KOPT-K1 (cell line): ENCODE results near the gene C1QTNF9B.
"Not testable (repeated sequence)": the region's sequence is repeated elsewhere in the genome, so short reads cannot be mapped to it uniquely, and the experiment has no call there.

ENCODE experiments used
- H3K27ac ChIP-seq: fragments of 200-600 bp; sonication (generic); 2 replicates; pipeline ENCODE4 v1.5.1; 2016; ENCODE audit warnings: antibody characterized with exemption, mild to moderate bottlenecking, low read depth, low read length; ENCODE audit not compliant: poor library complexity, severe bottlenecking
- H3K36me3 ChIP-seq: fragments of 200-600 bp; sonication (generic); 2 replicates; pipeline ENCODE4 v1.5.1; 2017; ENCODE audit warnings: antibody characterized with exemption, mild to moderate bottlenecking, low read length, moderate library complexity; ENCODE audit not compliant: insufficient read depth
- H3K9me3 ChIP-seq: fragments of 200-600 bp; sonication (generic); 2 replicates; pipeline ENCODE4 v1.5.1; 2017; ENCODE audit warnings: antibody characterized with exemption, low read length, mild to moderate bottlenecking; ENCODE audit not compliant: insufficient read depth, poor library complexity, severe bottlenecking

C1QTNF9B gene

DNA sequence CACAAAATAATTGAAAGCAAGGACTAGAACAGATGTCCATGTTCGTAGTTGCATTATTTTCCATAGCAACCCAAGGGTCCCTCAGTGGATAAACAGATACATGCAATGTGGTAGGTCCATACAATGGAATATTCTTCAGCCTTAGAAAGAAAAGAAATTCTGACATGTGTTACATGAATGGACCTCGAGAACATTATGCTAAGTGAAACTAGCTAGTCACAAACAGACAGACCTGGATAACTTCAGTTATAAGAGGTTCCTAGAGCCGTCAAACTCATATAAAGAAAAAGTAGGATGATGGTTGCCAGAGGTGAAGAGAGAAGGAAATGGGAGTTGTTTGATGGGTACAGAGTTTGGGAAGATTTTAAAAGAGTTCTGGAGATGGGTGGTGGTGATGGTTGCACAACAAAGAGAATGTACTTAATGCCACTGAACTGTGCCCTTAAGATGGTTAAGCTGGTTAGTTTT lies at the start of gene C1QTNF9B:
Gene C1QTNF9B (minus strand): TSS at position 51 of the 468 bp plus-strand sequence.
- not testable (repeated sequence) for H3K27ac ChIP-seq, H3K9me3 ChIP-seq, H3K36me3 ChIP-seq

DNA sequence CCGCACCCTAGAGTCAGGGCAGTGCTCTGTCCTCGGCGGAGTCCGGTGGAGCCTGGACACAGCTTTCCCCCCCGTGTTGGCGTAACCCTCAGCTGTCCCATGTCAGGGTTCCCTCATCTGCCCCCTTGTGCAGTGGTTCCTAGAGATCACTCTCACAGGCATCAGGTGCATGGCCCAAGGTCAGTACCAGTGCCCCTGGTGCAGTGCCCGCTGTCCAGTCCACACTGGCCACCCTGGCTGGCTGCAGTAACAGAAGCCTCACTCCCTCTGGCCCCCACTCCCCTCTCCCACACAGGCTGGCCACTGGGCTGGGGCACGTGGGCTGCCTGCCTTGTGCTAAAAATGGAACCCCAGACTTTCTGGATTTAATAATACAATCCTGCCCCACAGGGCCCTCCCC lies 49.6 kb upstream of the C1QTNF9B start:
- Histone ChIP-seq H3K9me3 (no peaks in the 10 kb centered on the region), H3K27ac (no peak overlapping the region), H3K36me3 (no peaks in the 10 kb centered on the region)

DNA sequence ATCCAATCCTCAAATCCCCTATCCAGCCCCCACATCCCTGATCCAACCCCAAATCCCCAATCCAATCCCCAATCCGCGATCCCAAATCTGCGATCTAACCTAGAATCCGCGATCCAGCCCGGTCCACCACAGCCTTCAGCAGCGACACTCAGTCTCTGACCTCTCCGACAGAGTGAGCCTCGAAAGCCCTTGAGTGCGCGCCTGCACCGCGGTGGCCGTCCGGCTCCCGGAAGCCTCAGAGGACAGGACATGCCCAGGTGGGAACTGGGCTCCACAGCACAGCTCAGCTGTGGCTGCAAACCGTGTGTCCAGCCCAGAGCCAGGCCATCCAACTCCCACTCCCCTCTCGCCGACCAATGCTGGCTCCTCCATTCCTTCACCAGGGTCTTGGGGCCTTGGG lies 48.8 kb upstream of the C1QTNF9B start:
- Histone ChIP-seq H3K36me3 (no peaks in the 10 kb centered on the region), H3K9me3 (no peaks in the 10 kb centered on the region), H3K27ac (no peak overlapping the region)

GRCh38 chr13:23945612-23946011 lies 48.3 kb upstream of the C1QTNF9B start:
- no peaks in the 10 kb centered on the region for H3K9me3 ChIP-seq
- H3K27ac ChIP-seq: no peak overlapping the region
- H3K36me3 ChIP-seq: no peaks in the 10 kb centered on the region

DNA sequence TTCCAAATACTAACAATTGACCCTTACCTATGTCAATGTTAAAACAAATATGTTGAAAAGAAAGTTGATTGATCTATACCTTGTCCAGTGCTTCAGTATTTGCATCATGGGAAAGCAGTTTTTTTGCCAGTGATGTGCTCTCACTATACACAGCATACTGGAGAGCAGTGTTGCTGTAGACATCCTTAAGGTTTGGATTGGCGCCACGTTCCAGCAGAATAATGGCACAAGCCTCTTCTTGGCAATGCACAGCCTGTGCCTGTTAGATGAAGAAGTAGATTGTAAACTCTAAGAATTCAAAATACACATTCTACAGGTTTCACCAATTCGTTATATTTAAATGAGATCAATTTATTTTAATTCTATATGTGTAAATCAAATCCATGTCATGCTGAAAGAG lies 43.9 kb upstream of the C1QTNF9B start:
- Histone ChIP-seq H3K36me3 (no peaks in the 10 kb centered on the region), H3K27ac (no peak overlapping the region), H3K9me3 (peaks cover 14% of the 10 kb centered on the region)

DNA sequence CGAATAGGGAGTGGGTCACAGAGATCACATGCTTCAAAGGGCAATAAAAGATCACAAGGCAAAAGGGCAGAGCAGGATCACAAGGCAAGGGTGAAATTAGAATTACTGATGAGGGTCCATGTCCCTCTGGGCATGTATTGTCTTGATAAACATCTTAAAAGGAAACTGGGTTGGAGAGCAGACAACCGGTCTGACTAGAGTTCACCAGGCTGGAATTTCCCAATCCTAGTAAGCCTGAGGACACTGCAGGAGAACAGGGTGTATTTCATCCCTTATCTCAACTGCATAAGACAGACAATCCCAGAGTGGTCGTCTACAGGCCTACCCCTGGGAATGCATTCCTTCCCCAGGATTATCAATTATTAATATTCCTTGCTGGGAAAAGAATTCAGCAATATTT lies 42.4 kb upstream of the C1QTNF9B start:
- peaks cover 14% of the 10 kb centered on the region for H3K9me3 ChIP-seq
- H3K27ac ChIP-seq, H3K36me3 ChIP-seq: not testable (repeated sequence)

DNA sequence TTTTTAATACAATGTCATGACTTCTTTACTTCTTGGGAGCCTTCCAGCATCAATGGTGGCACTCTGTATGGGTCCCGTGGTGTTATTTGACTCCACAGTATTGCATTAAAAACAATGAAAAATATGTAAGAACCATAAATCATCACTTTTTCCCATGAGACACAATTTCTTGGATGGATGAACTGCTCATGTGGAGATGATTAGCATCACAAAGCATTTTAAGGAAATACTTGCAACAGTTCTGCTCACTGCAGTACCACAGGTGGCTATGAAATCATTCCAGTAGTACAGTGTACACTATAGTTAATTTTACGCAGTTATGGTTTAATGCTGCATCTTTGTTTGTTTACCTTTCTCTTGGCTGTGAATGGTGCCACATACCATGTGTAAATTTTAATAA lies 37.2 kb upstream of the C1QTNF9B start:
- Histone ChIP-seq H3K9me3 (peaks cover 14% of the 10 kb centered on the region), H3K36me3 (no peaks in the 10 kb centered on the region), H3K27ac (no peak overlapping the region)

DNA sequence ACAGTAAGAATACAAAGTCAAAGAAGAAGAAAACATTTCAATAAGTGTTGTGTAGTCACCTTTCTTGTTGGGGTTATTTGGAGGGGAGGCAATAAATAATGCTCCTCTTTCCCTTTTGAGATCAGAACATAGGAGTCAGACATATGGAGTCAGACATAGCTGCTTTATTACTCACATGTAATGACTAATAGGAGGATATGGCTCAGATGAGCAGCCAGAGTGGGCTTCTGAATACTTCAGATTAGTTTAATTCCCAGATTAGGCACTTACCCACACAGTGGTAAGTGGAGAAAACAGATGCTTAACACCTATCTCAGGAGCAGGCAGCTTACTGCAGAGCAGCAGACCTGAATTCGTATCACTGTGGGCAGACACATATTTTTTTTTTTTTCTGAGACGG lies 31.7 kb upstream of the C1QTNF9B start:
- H3K9me3 ChIP-seq: no peaks in the 10 kb centered on the region
- H3K27ac ChIP-seq: no peak overlapping the region
- no peaks in the 10 kb centered on the region for H3K36me3 ChIP-seq

GRCh38 chr13:23923031-23923430 lies 25.7 kb upstream of the C1QTNF9B start:
- Histone ChIP-seq H3K36me3 (no peaks in the 10 kb centered on the region), H3K9me3 (no peaks in the 10 kb centered on the region), H3K27ac (no peak overlapping the region)

DNA sequence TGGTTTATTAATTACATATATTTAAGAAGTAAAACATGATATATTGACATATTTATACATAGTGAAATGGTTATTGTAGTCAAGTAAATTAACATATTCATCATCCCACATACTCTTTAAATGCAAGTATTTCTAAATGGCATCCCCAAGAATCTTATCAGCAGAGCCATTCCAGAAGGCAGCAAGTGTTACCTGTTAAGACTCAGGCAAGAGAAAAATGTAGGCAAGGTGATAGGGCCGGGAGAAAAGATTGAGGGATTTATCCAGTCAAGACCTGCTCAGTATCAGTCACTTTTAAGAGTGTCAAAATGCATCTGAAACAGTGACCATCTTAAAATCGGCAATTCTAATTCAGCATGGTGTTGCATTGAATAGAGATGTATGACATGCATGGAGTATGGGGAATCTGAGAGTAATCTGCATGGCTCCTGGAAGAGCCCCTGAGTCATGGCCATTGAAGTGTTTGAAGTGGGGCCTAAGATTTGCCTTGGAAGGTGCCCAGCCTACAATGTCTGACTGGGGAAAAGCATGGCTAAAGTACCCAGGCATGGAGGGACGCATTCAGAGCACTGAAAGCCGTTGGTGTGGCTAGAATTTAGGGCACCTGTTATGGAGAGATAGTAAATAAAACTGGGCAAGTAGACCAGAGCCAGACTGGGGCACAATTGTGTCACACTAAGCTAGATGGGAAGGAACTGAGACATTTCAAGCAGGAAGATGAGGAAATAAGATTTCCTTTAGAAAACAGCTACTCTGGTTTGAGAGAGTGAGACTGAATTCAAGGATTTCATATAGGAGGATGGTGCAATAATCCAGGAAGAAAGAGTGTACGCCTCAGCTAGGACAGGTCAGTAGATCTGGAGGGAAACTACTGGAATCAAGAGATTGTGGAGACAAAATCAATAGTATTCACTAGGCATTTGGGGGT lies 25.0 kb upstream of the C1QTNF9B start:
- no peaks in the 10 kb centered on the region for H3K36me3 ChIP-seq
- no peak overlapping the region for H3K27ac ChIP-seq
- no peaks in the 10 kb centered on the region for H3K9me3 ChIP-seq

GRCh38 chr13:23921451-23921888 lies 24.2 kb upstream of the C1QTNF9B start:
- Histone ChIP-seq H3K9me3 (no peaks in the 10 kb centered on the region), H3K27ac (no peak overlapping the region)

GRCh38 chr13:23919006-23919405 lies 21.7 kb upstream of the C1QTNF9B start:
- H3K27ac ChIP-seq: no peak overlapping the region
- H3K36me3 ChIP-seq: no peaks in the 10 kb centered on the region
- no peaks in the 10 kb centered on the region for H3K9me3 ChIP-seq

More at GRCh38 chr13:23921451-23921888, 24.2 kb upstream of the C1QTNF9B start:
- H3K36me3 ChIP-seq: no peaks in the 10 kb centered on the region

GRCh38 chr13:23918208-23918607 lies 20.9 kb upstream of the C1QTNF9B start:
- no peaks in the 10 kb centered on the region for H3K9me3 ChIP-seq
- no peak overlapping the region for H3K27ac ChIP-seq
- H3K36me3 ChIP-seq: no peaks in the 10 kb centered on the region

GRCh38 chr13:23915308-23915707 lies 18.0 kb upstream of the C1QTNF9B start:
- no peak overlapping the region for H3K27ac ChIP-seq
- H3K36me3 ChIP-seq: no peaks in the 10 kb centered on the region
- no peaks in the 10 kb centered on the region for H3K9me3 ChIP-seq

- H3K36me3 ChIP-seq: no peaks in the 10 kb centered on the region
- no peak overlapping the region for H3K27ac ChIP-seq
- no peaks in the 10 kb centered on the region for H3K9me3 ChIP-seq
Observed at GRCh38 chr13:23912469-23912868, 15.2 kb upstream of the C1QTNF9B start.

DNA sequence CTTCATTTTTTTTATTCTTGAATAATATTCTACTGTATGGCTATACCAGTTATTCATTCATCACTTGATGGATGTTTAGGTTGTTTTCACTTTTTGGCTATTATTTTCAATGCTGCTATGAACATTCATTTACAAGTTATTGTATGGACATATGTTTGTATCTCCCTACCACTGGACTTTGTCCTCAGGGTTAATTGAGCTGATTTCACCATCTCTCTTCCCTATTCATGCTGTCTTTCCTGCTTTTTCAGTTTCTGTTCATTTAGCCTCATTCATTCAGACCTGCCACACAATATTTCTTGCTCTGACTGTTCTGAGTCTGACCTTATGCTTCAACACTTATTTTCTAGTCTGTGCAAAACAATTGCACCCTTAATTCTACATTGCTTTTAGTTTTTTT lies 12.3 kb upstream of the C1QTNF9B start:
- Histone ChIP-seq H3K36me3 (no peaks in the 10 kb centered on the region), H3K27ac (no peak overlapping the region), H3K9me3 (no peaks in the 10 kb centered on the region)
